HCT116 (cell line): ENCODE data around the gene ACSS3. TPM values are rescaled to one million over a fixed set of nuclear protein-coding genes. Genes with fewer than 3 reads are reported as not detected.

Source experiments
- ATAC-seq: fragments of 200-7000 bp; cut with Tn5 transposase; 2 replicates; pipeline ENCODE4 v1.9.1; 2020; ENCODE audit warnings: mild to moderate bottlenecking, moderate library complexity
- BruUV-seq: library from RNA; stranded (reverse); fragments of 400-500 nt; replicated peaks from 2 replicates; lab custom pipeline; 2021; lab: Mats Ljungman, UMichigan
- CTCF ChIA-PET: fragments of 300-600 bp; sonication (Branson Sonifier 250); formaldehyde crosslinking; loops from one replicate; lab custom pipeline; 2021; ENCODE audit warnings: antibody characterized with exemption; lab: Charles Lee
- POLR2A ChIA-PET: fragments of 300-600, 350-600 bp; sonication (Branson Sonifier 250); formaldehyde crosslinking; loops from one replicate; lab custom pipeline; 2021; ENCODE audit warnings: antibody characterized with exemption; lab: Charles Lee
- RAD21 ChIA-PET, 2 experiments: fragments of 300-600 bp; sonication (Branson Sonifier 250); formaldehyde crosslinking; loops; one replicate each; lab custom pipeline; 2023; ENCODE audit warnings: low total read pairs in 2 of 2; ENCODE audit not compliant: uncharacterized antibody in 2 of 2, unreplicated experiment in 2 of 2, low non-redundant PET in 1 of 2; lab: Charles Lee
- DNase-seq: peaks from one replicate; pipeline ENCODE4 v3.0.0-alpha.2; 2010; ENCODE audit warnings: low read depth, low spot score
- H2AFZ ChIP-seq: fragments of 200-600 bp; shearing (Covaris generic), sonication (generic); 2 replicates; pipeline ENCODE4 v1.6.1; 2017; ENCODE audit warnings: low read depth, mixed run types, mixed read lengths, antibody characterized with exemption, low read length; ENCODE audit not compliant: poor library complexity, severe bottlenecking
- H3K27ac ChIP-seq: 2 replicates; pipeline ENCODE4 v1.5.1; 2012; ENCODE audit warnings: low read depth, low read length
- H3K27me3 ChIP-seq: fragments of 200-600 bp; sonication (generic); 2 replicates; pipeline ENCODE4 v1.6.1; 2016; ENCODE audit warnings: mixed run types, low read length, mixed read lengths; ENCODE audit not compliant: insufficient read depth
- H3K36me3 ChIP-seq, 2 experiments: fragments of 200-500 bp in 1 of 2; fragments of 200-600 bp in 1 of 2; sonication (Bioruptor generic) in 1 of 2; sonication (generic) in 1 of 2; 2 replicates each; pipeline versions ENCODE4 v1.5.1 to v1.6.1; 2014 to 2016; ENCODE audit warnings: low read length in 2 of 2, inconsistent platforms in 1 of 2, mixed read lengths in 1 of 2, mixed run types in 1 of 2; ENCODE audit not compliant: insufficient read depth in 2 of 2, control insufficient read depth in 1 of 2
- H3K4me1 ChIP-seq, 2 experiments: fragments of 200-600 bp in 1 of 2; sonication (generic) in 1 of 2; 2 replicates each; pipeline versions ENCODE4 v1.5.1 to v1.6.1; 2012 to 2017; ENCODE audit warnings: low read length in 2 of 2, inconsistent platforms in 1 of 2, mild to moderate bottlenecking in 1 of 2, mixed read lengths in 1 of 2, mixed run types in 1 of 2, moderate library complexity in 1 of 2; ENCODE audit not compliant: insufficient read depth in 2 of 2, control insufficient read depth in 1 of 2
- H3K4me2 ChIP-seq: fragments of 200-600 bp; sonication (generic); 2 replicates; pipeline ENCODE4 v1.6.1; 2017; ENCODE audit warnings: mixed run types, low read length, mixed read lengths
- H3K4me3 ChIP-seq, 2 experiments: fragments of 200-600 bp in 1 of 2; sonication (generic) in 1 of 2; replicated peaks in 1 of 2; 2 replicates each; pipeline ENCODE4 v1.5.1; 2011 to 2016; ENCODE audit warnings: low read length in 2 of 2, control low read depth in 1 of 2, low read depth in 1 of 2, mild to moderate bottlenecking in 1 of 2, mixed read lengths in 1 of 2, mixed run types in 1 of 2
- H3K79me2 ChIP-seq: fragments of 200-600 bp; sonication (generic); 2 replicates; pipeline ENCODE4 v1.6.1; 2017; ENCODE audit warnings: mild to moderate bottlenecking, mixed run types, low read length, moderate library complexity, mixed read lengths; ENCODE audit not compliant: insufficient read depth
- H3K9ac ChIP-seq: fragments of 200-600 bp; sonication (generic); 2 replicates; pipeline ENCODE4 v1.6.1; 2016; ENCODE audit warnings: low read length, mixed read lengths
- H3K9me2 ChIP-seq: fragments of 200-600 bp; sonication (generic), shearing (Covaris generic); 2 replicates; pipeline ENCODE4 v1.6.1; 2017; ENCODE audit warnings: mixed run types, mild to moderate bottlenecking, moderate library complexity; ENCODE audit not compliant: insufficient read depth
- H3K9me3 ChIP-seq, 2 experiments: fragments of 200-500 bp in 1 of 2; fragments of 200-600 bp in 1 of 2; sonication (Bioruptor generic) in 1 of 2; sonication (generic) in 1 of 2; 2 replicates each; pipeline ENCODE4 v1.6.1; 2014 to 2017; ENCODE audit warnings: low read length in 2 of 2, mixed read lengths in 2 of 2, inconsistent platforms in 1 of 2, low read depth in 1 of 2, mild to moderate bottlenecking in 1 of 2, mixed run types in 1 of 2, moderate library complexity in 1 of 2; ENCODE audit not compliant: control insufficient read depth in 1 of 2, insufficient read depth in 1 of 2
- H4K20me1 ChIP-seq: fragments of 200-600 bp; sonication (generic), shearing (Covaris generic); 2 replicates; pipeline ENCODE4 v1.6.1; 2017; ENCODE audit warnings: mixed run types, mild to moderate bottlenecking, moderate library complexity; ENCODE audit not compliant: insufficient read depth
- POLR2AphosphoS5 ChIP-seq: IDR thresholded peaks from 2 replicates; pipeline ENCODE4 v1.6.1; 2011; ENCODE audit warnings: mild to moderate bottlenecking, low read depth, low read length, moderate library complexity
- intact Hi-C: fragments of 100-400 bp; cut with micrococcal nuclease; formaldehyde crosslinking; loops from 2 replicates; pipeline ENCODE4 v1.10.0; 2022
- microRNA-seq: library from miRNA; unstranded; fragments of <30 nt; microRNA quantifications from one replicate; pipeline ENCODE4, GENCODE V29; 2016; ENCODE audit warnings: borderline number of aligned reads
- total RNA-seq: library from RNA; stranded (reverse); gene quantifications from one replicate; pipeline ENCODE4 v1.2.1, GENCODE V29; 2021; ENCODE audit not compliant: unreplicated experiment
- TF ChIP-seq, protein P1 (sequence below): IDR thresholded peaks from 2 replicates; pipeline ENCODE4 v1.6.1; 2012; ENCODE audit warnings: low read depth

ACSS3 gene
- total RNA-seq, 1 experiment from 2014 or later, result 0.30 TPM

DNA sequence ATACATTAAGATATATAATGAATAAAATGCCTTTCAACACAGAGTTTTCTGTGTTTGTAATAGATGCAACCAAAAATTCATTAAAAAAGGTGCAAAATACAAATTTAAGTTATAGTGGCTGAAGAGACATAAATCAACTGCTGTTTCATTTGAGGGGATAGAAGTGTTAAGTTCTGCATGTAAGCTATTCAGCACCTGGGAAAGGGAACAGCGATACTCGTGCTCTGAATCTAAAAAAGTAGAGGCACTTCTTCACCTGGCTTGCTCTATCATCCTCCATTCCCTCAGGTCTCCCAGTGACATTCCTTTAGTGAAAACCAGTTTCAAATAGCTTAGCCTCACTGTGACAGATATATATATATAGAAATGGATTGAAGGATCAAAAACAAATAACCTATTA, 222.6 kb downstream of the ACSS3 start:
- H3K4me3 ChIP-seq, result no peak overlapping the region
- RAD21 ChIA-PET, result no interaction called here
- no peaks in the 10 kb centered on the region for H3K79me2 ChIP-seq
- H3K9me3 ChIP-seq, result no peaks in the 10 kb centered on the region
- peaks cover 2 to 16% of the 10 kb centered on the region in 2 experiments; a peak in 2 of 4 replicates for H3K4me1 ChIP-seq
- no peak overlapping the region for H3K4me2 ChIP-seq
- no peaks in the 10 kb centered on the region for H4K20me1 ChIP-seq
- BruUV-seq, result no TSS peak
- TF ChIP-seq POLR2AphosphoS5, result no peak
- TF ChIP-seq, protein P1, sequence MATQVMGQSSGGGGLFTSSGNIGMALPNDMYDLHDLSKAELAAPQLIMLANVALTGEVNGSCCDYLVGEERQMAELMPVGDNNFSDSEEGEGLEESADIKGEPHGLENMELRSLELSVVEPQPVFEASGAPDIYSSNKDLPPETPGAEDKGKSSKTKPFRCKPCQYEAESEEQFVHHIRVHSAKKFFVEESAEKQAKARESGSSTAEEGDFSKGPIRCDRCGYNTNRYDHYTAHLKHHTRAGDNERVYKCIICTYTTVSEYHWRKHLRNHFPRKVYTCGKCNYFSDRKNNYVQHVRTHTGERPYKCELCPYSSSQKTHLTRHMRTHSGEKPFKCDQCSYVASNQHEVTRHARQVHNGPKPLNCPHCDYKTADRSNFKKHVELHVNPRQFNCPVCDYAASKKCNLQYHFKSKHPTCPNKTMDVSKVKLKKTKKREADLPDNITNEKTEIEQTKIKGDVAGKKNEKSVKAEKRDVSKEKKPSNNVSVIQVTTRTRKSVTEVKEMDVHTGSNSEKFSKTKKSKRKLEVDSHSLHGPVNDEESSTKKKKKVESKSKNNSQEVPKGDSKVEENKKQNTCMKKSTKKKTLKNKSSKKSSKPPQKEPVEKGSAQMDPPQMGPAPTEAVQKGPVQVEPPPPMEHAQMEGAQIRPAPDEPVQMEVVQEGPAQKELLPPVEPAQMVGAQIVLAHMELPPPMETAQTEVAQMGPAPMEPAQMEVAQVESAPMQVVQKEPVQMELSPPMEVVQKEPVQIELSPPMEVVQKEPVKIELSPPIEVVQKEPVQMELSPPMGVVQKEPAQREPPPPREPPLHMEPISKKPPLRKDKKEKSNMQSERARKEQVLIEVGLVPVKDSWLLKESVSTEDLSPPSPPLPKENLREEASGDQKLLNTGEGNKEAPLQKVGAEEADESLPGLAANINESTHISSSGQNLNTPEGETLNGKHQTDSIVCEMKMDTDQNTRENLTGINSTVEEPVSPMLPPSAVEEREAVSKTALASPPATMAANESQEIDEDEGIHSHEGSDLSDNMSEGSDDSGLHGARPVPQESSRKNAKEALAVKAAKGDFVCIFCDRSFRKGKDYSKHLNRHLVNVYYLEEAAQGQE, result peak; percentile 15; the same call in 1 of the 2 replicates
- H3K36me3 ChIP-seq, result no peaks in the 10 kb centered on the region
- POLR2A ChIA-PET, result no interaction called here
- no peak for ATAC-seq
- no peak overlapping the region for H3K27ac ChIP-seq
- H3K9ac ChIP-seq, result no peak overlapping the region
- no peak overlapping the region for H2AFZ ChIP-seq
- CTCF ChIA-PET, result no interaction called here
- H3K27me3 ChIP-seq, result peaks cover 7% of the 10 kb centered on the region; the same call in 1 of the 2 replicates
- no peaks in the 10 kb centered on the region for H3K9me2 ChIP-seq
- intact Hi-C loops, result no loop called here
- DNase-seq, result no peak

DNA sequence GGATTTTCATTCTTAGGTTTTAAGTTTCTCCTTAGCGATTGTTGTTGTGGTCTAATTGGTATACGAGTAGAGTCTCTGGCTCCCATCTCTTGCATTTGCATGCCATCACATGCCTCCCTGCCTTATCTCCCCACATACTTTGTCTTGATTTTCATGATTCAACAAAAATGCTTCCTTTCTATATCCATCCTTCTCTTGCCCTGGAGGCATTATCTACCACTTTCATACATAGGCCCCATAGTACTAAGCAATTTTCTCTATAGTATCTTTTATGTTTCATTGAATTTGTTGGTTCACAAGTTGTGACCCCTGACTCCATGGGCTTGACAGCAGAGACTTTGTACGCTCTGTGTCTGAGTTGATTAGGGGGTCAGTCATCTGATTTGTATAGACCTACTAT, 226.1 kb downstream of the ACSS3 start:
- intact Hi-C loops, result no loop called here
- CTCF ChIA-PET, result no interaction called here
- no peak for ATAC-seq
- Histone ChIP-seq H3K36me3 (no peaks in the 10 kb centered on the region), H4K20me1 (no peaks in the 10 kb centered on the region), H3K9me3 (no peaks in the 10 kb centered on the region), H2AFZ (no peak overlapping the region), H3K79me2 (no peaks in the 10 kb centered on the region), H3K4me2 (no peak overlapping the region), H3K27ac (no peak overlapping the region), H3K9me2 (no peaks in the 10 kb centered on the region), H3K9ac (no peak overlapping the region), H3K4me1 (no peaks in the 10 kb centered on the region), H3K27me3 (peaks cover 7% of the 10 kb centered on the region), H3K4me3 (no peak overlapping the region)
- BruUV-seq, result no TSS peak
- no peak for DNase-seq
- no peak for TF ChIP-seq POLR2AphosphoS5
- POLR2A ChIA-PET, result no interaction called here
- RAD21 ChIA-PET, result no interaction called here

Small RNA genes within 50 kb of the gene (microRNA-seq; reads per million reads assigned to microRNA genes)
- not detected for gene MIR4699

Other genes with a start within 250 kb of the ACSS3 start
- 1.5 TPM for gene LIN7A, start 140.1 kb upstream of the ACSS3 start, total RNA-seq